Measurements from ENCODE around the gene PRIM1.
"Not testable (repeated sequence)": the region's sequence is repeated elsewhere in the genome, so short reads cannot be mapped to it uniquely, and the experiment has no call there.

Gene PRIM1

DNA sequence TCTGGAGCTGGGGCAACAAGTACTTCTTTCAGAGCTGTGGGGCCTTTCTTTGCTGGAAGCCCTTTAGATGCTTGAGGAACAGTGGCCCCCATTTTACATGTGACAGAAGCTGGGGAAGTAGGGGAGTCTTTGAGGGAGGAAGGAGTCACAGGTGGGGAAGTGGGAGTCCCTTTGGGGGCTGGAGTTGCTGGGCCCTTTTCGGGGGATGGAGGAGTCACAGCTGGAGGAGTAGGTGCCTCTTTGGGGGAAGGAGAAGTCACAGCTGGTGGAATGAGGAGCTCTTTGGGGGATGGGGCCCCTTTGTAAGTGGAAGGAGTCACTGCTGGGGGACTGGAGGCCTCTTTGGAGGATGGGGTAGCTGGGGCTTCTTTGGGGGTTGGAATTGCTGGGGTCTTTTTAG, 35.7 kb downstream of the PRIM1 start:
- DNase-seq: no peak

- no peak for DNase-seq
Measured at GRCh38 chr12:56715798-56716197, 36.3 kb downstream of the PRIM1 start.

- no peak for DNase-seq
Measured at GRCh38 chr12:56714431-56714929, 37.6 kb downstream of the PRIM1 start.

DNA sequence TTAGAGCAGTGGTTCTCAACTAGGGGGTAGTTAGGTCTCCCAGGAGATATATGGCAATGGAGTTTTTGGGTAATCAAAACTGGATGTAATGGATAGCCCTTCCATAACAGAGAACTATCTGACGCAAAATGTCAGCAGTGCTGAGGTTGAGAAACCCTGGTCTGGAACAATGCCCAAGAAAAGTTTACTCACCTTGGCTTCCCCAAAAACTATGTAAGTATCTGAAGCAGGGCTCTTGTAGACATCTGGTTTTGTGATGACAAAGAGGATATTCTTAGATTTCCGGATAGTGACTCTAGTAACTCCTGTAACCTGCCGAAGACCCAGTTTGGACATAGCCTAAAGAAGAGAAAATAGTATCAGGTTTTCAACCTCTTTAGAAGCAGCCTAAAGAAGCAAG, 38.8 kb downstream of the PRIM1 start:
- no peak for DNase-seq

DNA sequence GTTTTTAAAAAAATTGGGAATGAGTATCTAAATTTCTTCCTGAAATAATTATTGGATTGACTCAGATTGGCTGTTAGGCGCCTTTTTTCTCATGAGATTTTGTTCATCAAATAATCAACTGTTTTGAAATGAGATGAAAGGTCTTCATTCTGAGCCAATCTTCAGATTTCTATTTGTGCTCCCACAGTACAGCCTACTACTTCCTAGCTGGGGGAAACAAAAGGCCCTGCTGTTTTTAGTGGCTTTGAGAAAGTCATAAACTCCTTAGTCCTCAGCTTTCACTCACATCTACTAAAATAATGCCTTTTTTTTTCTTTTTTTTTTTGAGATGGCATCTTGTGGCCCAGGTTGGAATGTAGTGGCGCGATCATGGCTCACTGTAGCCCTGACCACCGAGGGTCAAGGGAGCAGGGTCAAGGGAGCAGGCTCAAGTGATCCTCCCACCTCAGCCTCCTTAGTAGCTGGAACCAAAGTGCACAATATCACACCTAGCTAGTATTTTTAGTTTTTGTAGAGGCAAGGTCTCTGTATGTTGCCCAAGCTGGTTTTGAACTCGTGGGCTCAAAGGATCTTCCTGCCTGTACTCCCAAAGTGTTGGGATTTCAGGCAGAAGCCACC, 42.3 kb downstream of the PRIM1 start:
- no peak for DNase-seq

GRCh38 chr12:56704522-56704921, 47.6 kb downstream of the PRIM1 start:
- DNase-seq: not testable (repeated sequence)

GRCh38 chr12:56699020-56699661, 53.0 kb downstream of the PRIM1 start:
- no peak for DNase-seq

DNA sequence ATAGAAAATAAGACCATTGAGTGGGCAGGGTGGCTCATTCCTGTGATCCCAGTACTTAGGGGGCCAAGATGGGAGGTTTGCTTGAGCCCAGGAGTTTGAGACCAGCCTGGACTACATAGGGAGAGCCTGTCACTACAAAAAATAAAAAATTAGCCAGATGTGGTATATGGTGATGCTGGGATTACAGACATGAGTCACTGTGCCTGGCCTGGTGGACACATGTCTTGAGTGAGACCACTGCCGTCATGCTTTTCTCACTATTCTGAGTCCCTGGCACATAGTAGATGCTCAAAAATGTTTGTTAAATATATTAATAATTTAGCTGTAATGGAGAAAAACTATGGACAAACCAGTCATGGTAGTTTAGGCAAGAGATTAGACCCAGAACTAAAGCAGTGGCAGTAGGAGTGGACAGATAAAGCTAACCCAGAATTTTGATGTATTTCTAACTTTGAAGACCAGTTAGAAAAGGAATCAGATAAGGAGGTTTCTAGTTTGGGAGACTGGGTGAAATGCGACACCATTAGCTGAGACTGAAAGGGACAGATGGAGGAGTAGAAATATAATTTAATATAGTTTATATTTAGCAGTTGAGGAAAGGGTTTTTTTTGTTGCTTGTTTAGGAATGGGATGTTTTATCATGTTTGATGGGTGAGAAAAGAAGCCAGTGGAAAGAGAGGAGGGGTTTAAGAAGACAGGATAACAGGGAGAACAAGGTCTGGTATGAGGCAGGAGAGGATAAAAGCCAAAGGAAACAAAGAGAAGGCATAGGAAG, 56.6 kb downstream of the PRIM1 start:
- DNase-seq: no peak

DNA sequence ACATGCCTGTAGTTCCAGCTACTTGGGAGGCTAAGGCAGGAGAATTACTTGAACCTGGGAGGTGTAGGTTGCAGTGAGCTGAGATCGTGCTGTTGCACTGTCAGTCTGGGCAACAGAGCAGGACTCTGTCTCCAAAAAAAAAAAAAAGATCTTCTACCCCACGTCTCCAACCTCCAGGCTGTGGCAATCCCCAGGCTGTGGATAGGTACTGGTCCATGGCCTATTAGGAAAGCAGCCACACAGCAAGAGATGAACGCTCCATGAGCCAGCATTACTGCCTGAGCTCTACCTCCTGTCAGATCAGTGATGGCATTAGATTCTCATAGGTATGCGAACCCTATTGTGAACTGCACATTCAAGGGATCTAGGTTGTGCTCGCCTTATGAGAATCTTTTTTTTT, 58.0 kb downstream of the PRIM1 start:
- no peak for DNase-seq

DNA sequence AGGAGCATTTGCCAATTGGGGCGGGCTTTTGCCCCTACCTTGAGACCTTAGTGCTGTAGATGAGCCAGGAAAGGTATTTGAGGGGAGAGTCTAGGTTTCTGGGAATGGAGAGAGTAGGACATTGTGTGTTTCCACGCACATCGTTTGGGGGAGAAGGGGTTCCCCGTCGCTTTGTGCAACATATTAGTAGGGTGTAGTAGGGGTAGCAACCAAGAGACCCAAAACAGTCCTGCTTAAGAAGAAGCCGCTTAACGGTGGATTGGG, 63.3 kb downstream of the PRIM1 start:
- no peak for DNase-seq

DNA sequence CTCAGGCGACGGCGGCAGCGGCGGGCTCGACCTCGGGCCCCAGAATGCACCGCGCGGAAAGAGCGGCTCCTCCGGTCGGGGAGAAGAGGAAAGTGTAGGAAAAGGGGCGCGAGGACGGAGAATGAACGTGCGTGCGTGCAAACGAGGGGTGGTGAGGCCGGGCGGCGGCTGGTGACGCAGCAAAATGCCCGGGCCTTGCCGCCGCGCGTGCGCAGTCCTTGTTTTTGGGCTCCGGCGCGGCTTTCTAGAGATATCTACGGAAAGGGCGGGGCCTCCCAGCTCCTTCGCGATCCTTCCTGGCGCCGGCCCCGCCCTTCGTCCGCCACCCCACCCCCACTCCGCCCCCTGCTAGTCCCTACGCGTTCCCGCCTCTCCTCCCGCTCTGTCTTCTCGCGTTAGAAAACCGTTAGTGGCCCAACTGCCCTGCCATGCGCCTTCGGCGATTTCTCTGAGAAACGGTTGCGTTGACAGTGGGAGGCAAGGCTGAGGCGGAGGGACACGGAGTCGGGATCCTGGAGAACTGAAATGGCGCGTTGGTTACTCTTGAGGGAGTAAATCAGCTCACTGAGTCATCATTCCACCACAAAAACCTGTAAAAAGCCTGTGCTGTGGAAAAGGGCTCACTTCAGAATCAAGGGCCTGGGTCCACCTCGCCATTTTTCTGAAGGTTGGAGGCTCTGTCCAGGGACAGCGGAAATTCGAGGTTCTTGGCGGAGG, 63.8 kb downstream of the PRIM1 start, which contains the start of gene PTGES3:
TSS of gene PTGES3 (minus strand) at position 156 of the 717 bp plus-strand sequence. CDS start 285 bp downstream, outside the sequence.
- DNase-seq: peak; percentile 97

DNA sequence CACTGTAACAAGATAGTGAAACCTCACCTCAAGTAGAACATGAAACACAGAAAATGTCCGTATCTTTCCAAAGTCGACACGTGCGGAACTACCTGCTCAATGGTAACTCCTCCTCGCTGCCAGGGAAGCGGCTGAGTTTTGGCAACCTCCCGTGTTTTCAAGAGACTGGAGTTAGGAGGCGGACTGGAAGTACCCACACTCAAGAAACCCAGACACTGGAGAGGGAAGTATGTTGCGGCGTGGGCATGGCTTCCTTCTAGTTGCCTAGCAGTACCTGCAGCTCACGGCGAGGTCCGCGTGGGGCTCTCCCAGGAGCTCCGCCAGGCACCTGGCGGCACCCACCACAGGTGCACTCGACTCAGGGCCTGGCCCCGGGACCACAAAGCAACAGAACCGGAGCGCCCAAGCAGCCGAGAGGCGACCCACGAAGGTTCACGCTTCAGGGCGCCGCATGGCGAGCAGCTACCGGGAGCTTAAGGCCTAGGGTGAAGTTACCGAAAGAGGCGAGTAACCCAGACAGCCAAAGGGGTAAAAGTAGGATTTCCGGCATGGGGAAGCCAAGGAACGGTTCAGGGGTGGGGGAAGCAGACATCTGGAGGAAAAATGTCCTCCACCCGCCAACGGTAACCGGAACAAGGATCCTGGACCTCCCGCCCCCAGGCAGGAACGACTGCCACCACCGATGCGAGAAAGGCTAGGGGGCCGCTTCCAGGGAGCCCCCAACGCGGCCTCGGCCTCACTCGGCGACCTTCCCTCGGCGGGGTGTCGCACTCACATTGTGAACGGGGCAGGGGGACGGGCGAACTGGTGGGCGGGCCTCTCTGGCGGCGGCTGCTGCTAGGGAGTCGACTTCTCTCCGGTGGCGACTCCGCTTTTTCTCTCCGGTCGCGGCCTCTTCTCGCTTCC, 64.6 kb downstream of the PRIM1 start:
- peak; percentile 8 for DNase-seq

GRCh38 chr12:56684745-56685359, 67.3 kb downstream of the PRIM1 start:
- DNase-seq: no peak

DNA sequence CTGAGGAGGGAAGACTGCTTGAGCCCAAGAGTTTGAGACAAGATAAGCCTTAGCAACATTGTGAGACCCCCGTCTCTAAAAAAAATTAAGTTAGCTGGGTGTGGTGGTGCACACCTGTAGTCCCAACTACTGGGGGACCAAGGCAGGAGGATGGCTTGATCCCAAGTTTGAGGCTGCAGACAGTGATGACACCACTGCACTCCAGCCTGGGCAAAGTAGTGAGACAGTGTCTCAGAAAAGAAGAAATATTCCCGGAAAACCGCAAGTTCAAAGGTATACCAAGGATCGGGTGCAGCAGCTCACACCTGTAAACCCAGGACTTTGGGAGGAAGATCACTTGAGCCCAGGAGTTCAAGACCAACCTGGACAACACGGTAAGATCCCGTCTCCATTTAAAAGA, 69.8 kb downstream of the PRIM1 start:
- DNase-seq: no peak
